ENCODE results near the gene CRYBA2. TPM values are rescaled to one million over a fixed set of nuclear protein-coding genes. Genes with fewer than 3 reads are reported as not detected.

CRYBA2 gene
- polyA plus RNA-seq, 3 donors = 12.9 TPM; not detected in 2

Other genes starting within 250 kb of the CRYBA2 start
- 10 to 100 TPM in 2 of 3 donors, 1 to 10 TPM in 1; 4.8 to 20.8 (median 11.6) TPM for gene CYP27A1, start 211.3 kb downstream of the CRYBA2 start, polyA plus RNA-seq
- gene PRKAG3, start 161.6 kb downstream of the CRYBA2 start, polyA plus RNA-seq = under 1 TPM in 1 of 3 donors, not detected in 2; 0.06 TPM
- 1 to 10 TPM in 1 of 3 donors, under 1 TPM in 1, not detected in 1; 0.25 to 1.1 TPM for gene WNT6, start 133.6 kb downstream of the CRYBA2 start, polyA plus RNA-seq
- under 1 TPM in 1 of 3 donors, not detected in 2; 0.07 TPM for gene WNT10A, start 112.6 kb downstream of the CRYBA2 start, polyA plus RNA-seq
- under 1 TPM in 2 of 3 donors, not detected in 1; 0.06 to 0.58 TPM for gene CDK5R2, start 33.8 kb downstream of the CRYBA2 start, polyA plus RNA-seq
- under 1 TPM in 2 of 3 donors, not detected in 1; 0.09 to 0.58 TPM for gene FEV, start 8.2 kb downstream of the CRYBA2 start, polyA plus RNA-seq
- under 1 TPM in 2 of 3 donors, not detected in 1; 0.03 to 0.04 TPM for gene CFAP65, start 48.1 kb upstream of the CRYBA2 start, polyA plus RNA-seq
- gene IHH, start 67.5 kb upstream of the CRYBA2 start, polyA plus RNA-seq = 1 to 10 TPM in 1 of 3 donors, under 1 TPM in 2; 0.02 to 1.4 (median 0.22) TPM
- gene NHEJ1, start 167.4 kb upstream of the CRYBA2 start, polyA plus RNA-seq = 10 to 100 TPM in 1 of 3 donors, 1 to 10 TPM in 2; 8.8 to 12.8 (median 9.4) TPM
- gene SLC23A3, start 176.6 kb upstream of the CRYBA2 start, polyA plus RNA-seq = 1 to 10 TPM in 1 of 3 donors, under 1 TPM in 2; 0.48 to 2.0 (median 0.64) TPM
- gene CNPPD1, start 183.5 kb upstream of the CRYBA2 start, polyA plus RNA-seq = 10 to 100 TPM; 33.4 to 58.3 (median 48.4) TPM
- 10 to 100 TPM; 34.3 to 44.2 (median 40.2) TPM for gene RETREG2, start 184.9 kb upstream of the CRYBA2 start, polyA plus RNA-seq
- 10 to 100 TPM; 26.0 to 38.9 (median 27.3) TPM for gene ZFAND2B, start 213.4 kb upstream of the CRYBA2 start, polyA plus RNA-seq
- 10 to 100 TPM; 15.3 to 43.3 (median 28.1) TPM for gene ABCB6, start 225.5 kb upstream of the CRYBA2 start, polyA plus RNA-seq
- 10 to 100 TPM; 11.4 to 32.1 (median 21.2) TPM for gene ATG9A, start 236.2 kb upstream of the CRYBA2 start, polyA plus RNA-seq
- 10 to 100 TPM; 15.7 to 23.0 (median 20.7) TPM for gene ANKZF1, start 236.4 kb upstream of the CRYBA2 start, polyA plus RNA-seq

All from adipose tissue (tissue), 3 donors.